ENCODE data around the gene RBMS2. TPM values are rescaled to one million over a fixed set of nuclear protein-coding genes. Genes with fewer than 3 reads are reported as not detected.

RBMS2 gene
- total and polyA plus RNA-seq, 10 of the 15 experiments (the other 5 are each of a cell fraction or from before 2014, with no cell fraction given) = 0.56 to 7.1 (median 2.4) TPM

DNA sequence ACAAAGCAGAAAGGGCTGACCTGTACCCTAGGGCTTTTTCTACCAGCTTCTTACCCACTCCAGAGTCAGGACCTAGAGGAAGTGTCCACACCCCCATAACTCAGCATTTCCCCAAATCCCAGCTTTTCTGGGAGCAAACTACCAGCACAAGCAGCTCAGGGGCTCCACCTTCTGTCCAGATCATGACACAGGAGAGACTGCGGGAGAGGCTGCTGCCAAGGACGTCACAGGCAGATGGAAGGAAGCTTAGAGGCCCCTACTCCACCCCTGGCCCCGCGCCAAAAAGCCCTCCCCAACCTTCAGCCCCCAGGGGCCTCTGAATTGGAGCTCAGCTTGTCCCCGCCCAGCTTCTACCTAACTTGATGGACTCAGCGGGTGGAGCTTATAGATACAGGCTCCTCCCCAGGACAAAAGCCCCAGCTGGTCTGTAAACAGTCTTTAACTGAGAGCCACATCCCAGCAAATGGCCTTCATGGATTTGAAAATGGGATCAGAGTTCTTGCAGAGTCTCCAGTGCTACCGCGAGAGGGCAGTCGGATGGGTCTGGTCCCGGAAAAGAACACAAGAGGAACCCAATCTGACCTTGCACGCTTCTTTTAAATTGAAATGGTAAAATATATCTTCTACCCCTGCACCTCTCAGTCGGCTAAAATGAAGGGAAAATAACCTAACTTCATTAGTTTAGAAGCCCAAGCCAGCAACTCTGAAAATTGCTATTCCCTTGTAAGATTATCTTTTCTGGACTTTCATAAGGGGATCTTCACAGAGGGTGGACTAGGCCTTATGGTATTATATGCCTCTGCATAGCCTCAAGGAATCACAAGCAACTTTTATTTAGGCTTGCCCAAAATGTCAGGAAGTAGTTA lies 115.3 kb downstream of the RBMS2 start (continued):
- TF ChIP-seq, protein P1, sequence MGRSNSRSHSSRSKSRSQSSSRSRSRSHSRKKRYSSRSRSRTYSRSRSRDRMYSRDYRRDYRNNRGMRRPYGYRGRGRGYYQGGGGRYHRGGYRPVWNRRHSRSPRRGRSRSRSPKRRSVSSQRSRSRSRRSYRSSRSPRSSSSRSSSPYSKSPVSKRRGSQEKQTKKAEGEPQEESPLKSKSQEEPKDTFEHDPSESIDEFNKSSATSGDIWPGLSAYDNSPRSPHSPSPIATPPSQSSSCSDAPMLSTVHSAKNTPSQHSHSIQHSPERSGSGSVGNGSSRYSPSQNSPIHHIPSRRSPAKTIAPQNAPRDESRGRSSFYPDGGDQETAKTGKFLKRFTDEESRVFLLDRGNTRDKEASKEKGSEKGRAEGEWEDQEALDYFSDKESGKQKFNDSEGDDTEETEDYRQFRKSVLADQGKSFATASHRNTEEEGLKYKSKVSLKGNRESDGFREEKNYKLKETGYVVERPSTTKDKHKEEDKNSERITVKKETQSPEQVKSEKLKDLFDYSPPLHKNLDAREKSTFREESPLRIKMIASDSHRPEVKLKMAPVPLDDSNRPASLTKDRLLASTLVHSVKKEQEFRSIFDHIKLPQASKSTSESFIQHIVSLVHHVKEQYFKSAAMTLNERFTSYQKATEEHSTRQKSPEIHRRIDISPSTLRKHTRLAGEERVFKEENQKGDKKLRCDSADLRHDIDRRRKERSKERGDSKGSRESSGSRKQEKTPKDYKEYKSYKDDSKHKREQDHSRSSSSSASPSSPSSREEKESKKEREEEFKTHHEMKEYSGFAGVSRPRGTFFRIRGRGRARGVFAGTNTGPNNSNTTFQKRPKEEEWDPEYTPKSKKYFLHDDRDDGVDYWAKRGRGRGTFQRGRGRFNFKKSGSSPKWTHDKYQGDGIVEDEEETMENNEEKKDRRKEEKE (IDR thresholded peaks at IDR 0.05) = no peak
- TF ChIP-seq RAD21 (IDR thresholded peaks at IDR 0.05; ENCODE audit: insufficient read depth, low read depth, low read length) = peak; percentile 72
- 0 out of 3 replicates have a peak, but pooled peaks of 1 of the 2 experiments have one; percentile 2 for TF ChIP-seq EGR1 (IDR thresholded peaks at IDR 0.05; ENCODE audit: borderline replicate concordance in 1 of 2, low read depth in 2 of 2, low read length in 2 of 2)
- no peak for TF ChIP-seq EZH2 (IDR thresholded peaks at IDR 0.05; ENCODE audit: borderline replicate concordance, control insufficient read depth, low read depth, low read length)
- TF ChIP-seq POLR2AphosphoS2 (IDR thresholded peaks at IDR 0.05; ENCODE audit: low read depth, low read length) = peak; percentile 87
- peak; percentile 58 for TF ChIP-seq RELA (IDR thresholded peaks at IDR 0.05; ENCODE audit: borderline replicate concordance, partially characterized antibody)
- TF ChIP-seq, protein P2, sequence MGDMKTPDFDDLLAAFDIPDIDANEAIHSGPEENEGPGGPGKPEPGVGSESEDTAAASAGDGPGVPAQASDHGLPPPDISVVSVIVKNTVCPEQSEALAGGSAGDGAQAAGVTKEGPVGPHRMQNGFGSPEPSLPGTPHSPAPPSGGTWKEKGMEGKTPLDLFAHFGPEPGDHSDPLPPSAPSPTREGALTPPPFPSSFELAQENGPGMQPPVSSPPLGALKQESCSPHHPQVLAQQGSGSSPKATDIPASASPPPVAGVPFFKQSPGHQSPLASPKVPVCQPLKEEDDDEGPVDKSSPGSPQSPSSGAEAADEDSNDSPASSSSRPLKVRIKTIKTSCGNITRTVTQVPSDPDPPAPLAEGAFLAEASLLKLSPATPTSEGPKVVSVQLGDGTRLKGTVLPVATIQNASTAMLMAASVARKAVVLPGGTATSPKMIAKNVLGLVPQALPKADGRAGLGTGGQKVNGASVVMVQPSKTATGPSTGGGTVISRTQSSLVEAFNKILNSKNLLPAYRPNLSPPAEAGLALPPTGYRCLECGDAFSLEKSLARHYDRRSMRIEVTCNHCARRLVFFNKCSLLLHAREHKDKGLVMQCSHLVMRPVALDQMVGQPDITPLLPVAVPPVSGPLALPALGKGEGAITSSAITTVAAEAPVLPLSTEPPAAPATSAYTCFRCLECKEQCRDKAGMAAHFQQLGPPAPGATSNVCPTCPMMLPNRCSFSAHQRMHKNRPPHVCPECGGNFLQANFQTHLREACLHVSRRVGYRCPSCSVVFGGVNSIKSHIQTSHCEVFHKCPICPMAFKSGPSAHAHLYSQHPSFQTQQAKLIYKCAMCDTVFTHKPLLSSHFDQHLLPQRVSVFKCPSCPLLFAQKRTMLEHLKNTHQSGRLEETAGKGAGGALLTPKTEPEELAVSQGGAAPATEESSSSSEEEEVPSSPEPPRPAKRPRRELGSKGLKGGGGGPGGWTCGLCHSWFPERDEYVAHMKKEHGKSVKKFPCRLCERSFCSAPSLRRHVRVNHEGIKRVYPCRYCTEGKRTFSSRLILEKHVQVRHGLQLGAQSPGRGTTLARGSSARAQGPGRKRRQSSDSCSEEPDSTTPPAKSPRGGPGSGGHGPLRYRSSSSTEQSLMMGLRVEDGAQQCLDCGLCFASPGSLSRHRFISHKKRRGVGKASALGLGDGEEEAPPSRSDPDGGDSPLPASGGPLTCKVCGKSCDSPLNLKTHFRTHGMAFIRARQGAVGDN (IDR thresholded peaks at IDR 0.05) = no peak
- TF ChIP-seq EED (IDR thresholded peaks at IDR 0.05; ENCODE audit: low read depth) = peak; percentile 85
- TF ChIP-seq, protein P3, sequence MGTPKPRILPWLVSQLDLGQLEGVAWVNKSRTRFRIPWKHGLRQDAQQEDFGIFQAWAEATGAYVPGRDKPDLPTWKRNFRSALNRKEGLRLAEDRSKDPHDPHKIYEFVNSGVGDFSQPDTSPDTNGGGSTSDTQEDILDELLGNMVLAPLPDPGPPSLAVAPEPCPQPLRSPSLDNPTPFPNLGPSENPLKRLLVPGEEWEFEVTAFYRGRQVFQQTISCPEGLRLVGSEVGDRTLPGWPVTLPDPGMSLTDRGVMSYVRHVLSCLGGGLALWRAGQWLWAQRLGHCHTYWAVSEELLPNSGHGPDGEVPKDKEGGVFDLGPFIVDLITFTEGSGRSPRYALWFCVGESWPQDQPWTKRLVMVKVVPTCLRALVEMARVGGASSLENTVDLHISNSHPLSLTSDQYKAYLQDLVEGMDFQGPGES (IDR thresholded peaks at IDR 0.05) = peak; percentile 51; the same call in 1 of the 2 replicates
- TF ChIP-seq, protein P4, sequence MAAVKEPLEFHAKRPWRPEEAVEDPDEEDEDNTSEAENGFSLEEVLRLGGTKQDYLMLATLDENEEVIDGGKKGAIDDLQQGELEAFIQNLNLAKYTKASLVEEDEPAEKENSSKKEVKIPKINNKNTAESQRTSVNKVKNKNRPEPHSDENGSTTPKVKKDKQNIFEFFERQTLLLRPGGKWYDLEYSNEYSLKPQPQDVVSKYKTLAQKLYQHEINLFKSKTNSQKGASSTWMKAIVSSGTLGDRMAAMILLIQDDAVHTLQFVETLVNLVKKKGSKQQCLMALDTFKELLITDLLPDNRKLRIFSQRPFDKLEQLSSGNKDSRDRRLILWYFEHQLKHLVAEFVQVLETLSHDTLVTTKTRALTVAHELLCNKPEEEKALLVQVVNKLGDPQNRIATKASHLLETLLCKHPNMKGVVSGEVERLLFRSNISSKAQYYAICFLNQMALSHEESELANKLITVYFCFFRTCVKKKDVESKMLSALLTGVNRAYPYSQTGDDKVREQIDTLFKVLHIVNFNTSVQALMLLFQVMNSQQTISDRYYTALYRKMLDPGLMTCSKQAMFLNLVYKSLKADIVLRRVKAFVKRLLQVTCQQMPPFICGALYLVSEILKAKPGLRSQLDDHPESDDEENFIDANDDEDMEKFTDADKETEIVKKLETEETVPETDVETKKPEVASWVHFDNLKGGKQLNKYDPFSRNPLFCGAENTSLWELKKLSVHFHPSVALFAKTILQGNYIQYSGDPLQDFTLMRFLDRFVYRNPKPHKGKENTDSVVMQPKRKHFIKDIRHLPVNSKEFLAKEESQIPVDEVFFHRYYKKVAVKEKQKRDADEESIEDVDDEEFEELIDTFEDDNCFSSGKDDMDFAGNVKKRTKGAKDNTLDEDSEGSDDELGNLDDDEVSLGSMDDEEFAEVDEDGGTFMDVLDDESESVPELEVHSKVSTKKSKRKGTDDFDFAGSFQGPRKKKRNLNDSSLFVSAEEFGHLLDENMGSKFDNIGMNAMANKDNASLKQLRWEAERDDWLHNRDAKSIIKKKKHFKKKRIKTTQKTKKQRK (IDR thresholded peaks at IDR 0.05; ENCODE audit: low read depth, low read length) = no peak
- no peak; the same call in 1 of the 2 replicates for TF ChIP-seq ZNF384 (IDR thresholded peaks at IDR 0.05; ENCODE audit: borderline replicate concordance, low read depth, low read length)
- peak; percentile 51; the same call in 2 of the 3 replicates for TF ChIP-seq POU2F2 (IDR thresholded peaks at IDR 0.05; ENCODE audit: borderline replicate concordance, low read depth, low read length)
- no peak for TF ChIP-seq KDM1A (IDR thresholded peaks at IDR 0.05; ENCODE audit: borderline replicate concordance)
- no peak for TF ChIP-seq MTA2 (IDR thresholded peaks at IDR 0.05; ENCODE audit: low read depth)
- peak; percentile 67; the same call in 1 of the 2 replicates for TF ChIP-seq SMC3 (IDR thresholded peaks at IDR 0.05; ENCODE audit: borderline replicate concordance, low read length)
- TF ChIP-seq TBL1XR1 (IDR thresholded peaks at IDR 0.05; ENCODE audit: low read depth, low read length) = 0 out of 2 replicates have a peak, but pooled peaks have one; percentile 35
- TF ChIP-seq ZBED1 (IDR thresholded peaks at IDR 0.05; ENCODE audit: borderline replicate concordance) = peak; percentile 79; the same call in 1 of the 2 replicates
